Tibial nerve (tissue), 4 donors: Measurements from ENCODE around the gene MUC13. TPM values are rescaled to one million over a fixed set of nuclear protein-coding genes. Genes with fewer than 3 reads are reported as not detected.

ENCODE experiments used
- DNase-seq, 2 donors: peaks; one replicate each; pipeline ENCODE4 v3.0.0-alpha.2; 2019; ENCODE audit warnings: low spot score in 2 of 2
- H3K27ac ChIP-seq, 4 donors: fragments of 200-600 bp; sonication (generic) in 3 of 4; one replicate each; pipeline ENCODE4 v1.5.1; 2017 to 2019; ENCODE audit warnings: mild to moderate bottlenecking in 1 of 4
- H3K27me3 ChIP-seq, 2 donors: fragments of 200-600 bp; sonication (generic) in 1 of 2; one replicate each; pipeline versions ENCODE4 v1.5.1 to v1.6.0; 2017 to 2019
- H3K36me3 ChIP-seq, 3 donors: fragments of 200-600 bp; sonication (generic); one replicate each; pipeline ENCODE4 v1.5.1; 2018 to 2019
- H3K4me1 ChIP-seq, 4 donors: fragments of 200-600 bp; sonication (generic) in 3 of 4; one replicate each; pipeline ENCODE4 v1.5.1; 2017 to 2019
- H3K4me3 ChIP-seq, 4 donors: fragments of 200-600 bp; sonication (generic) in 3 of 4; one replicate each; pipeline ENCODE4 v1.5.1; 2017 to 2019; ENCODE audit warnings: mild to moderate bottlenecking in 1 of 4, moderate library complexity in 1 of 4
- H3K9me3 ChIP-seq, 4 donors: fragments of 200-600 bp; sonication (generic) in 3 of 4; one replicate each; pipeline ENCODE4 v1.5.1; 2017 to 2019
- CTCF ChIP-seq, 5 experiments: fragments of 200-600 bp in 3 of 5; fragments of 450-650 bp in 2 of 5; sonication (generic) in 3 of 5; IDR thresholded peaks; one replicate each; pipeline ENCODE4 v1.5.1; 2016 to 2019; ENCODE audit warnings: antibody characterized with exemption in 5 of 5, mild to moderate bottlenecking in 3 of 5, moderate library complexity in 2 of 5
- EP300 ChIP-seq, 2 donors: sonication (generic); formaldehyde crosslinking; IDR thresholded peaks; one replicate each; pipeline ENCODE4 v1.6.1; 2017; ENCODE audit warnings: antibody characterized with exemption in 2 of 2, mild to moderate bottlenecking in 1 of 2
- POLR2A ChIP-seq, 2 donors: fragments of 450-650 bp; IDR thresholded peaks; one replicate each; pipeline ENCODE4 v1.6.1; 2017; ENCODE audit warnings: antibody characterized with exemption in 2 of 2, mild to moderate bottlenecking in 2 of 2, moderate library complexity in 2 of 2
- WGBS, 2 donors: methylation state at CpG; one replicate each; pipeline ENCODE4 v1.1.5; 2018; 5-methylcytosine and 5-hydroxymethylcytosine counted together
- total RNA-seq, 4 donors: library from RNA; depleted of rRNA; stranded (reverse); fragments of >200 nt; gene quantifications; one replicate each; pipeline ENCODE4 v1.1.0, GENCODE V29; 2016

Gene MUC13
- total RNA-seq, 4 donors from 2014 or later, result not detected

DNA sequence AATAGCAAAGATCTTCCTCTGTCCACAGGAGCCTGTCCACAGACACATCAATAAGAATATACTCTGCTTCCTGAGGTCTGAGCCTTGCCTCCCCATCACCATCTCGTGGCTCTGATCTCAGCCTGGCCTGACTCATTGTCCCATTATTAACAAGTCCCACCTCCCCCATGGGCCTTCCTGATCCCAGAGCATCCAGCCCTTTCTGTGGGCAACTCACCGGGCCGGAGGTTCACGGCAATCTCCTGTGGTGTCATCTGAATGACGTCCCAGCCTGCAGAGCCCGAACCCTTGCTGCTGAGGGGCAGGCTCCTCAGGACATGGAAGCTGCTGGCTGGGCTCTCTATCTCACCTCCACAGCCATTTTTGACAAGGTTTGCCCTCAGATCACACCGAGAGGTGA lies 75.5 kb downstream of the MUC13 start:
- no peak for TF ChIP-seq EP300 (IDR thresholded peaks at IDR 0.05)
- TF ChIP-seq POLR2A (IDR thresholded peaks at IDR 0.05), result no peak
- no peak for TF ChIP-seq CTCF (IDR thresholded peaks at IDR 0.05)
- no peak for DNase-seq
- Histone ChIP-seq H3K4me1 (peaks cover 0 to 25% (median 0%) of the 10 kb centered on the region in 4 donors), H3K36me3 (peaks cover 0 to 5% (median 0%) of the 10 kb centered on the region in 3 donors), H3K9me3 (no peaks in the 10 kb centered on the region), H3K4me3 (no peak overlapping the region), H3K27ac (peak overlapping the region in 1 of 4 donors; percentile 33), H3K27me3 (no peaks in the 10 kb centered on the region)
- 78 to 88% methylated on average over 7 of the region's 7 CpGs for WGBS, 2 donors

GRCh38 chr3:124858275-124858674 lies 76.3 kb downstream of the MUC13 start:
- WGBS, 2 donors, result 51 to 64% methylated on average over 1 of the region's 1 CpG
- TF ChIP-seq POLR2A (IDR thresholded peaks at IDR 0.05), result no peak
- TF ChIP-seq CTCF (IDR thresholded peaks at IDR 0.05), result no peak
- TF ChIP-seq EP300 (IDR thresholded peaks at IDR 0.05), result no peak
- Histone ChIP-seq H3K27me3 (no peaks in the 10 kb centered on the region), H3K27ac (no peak overlapping the region), H3K4me3 (no peak overlapping the region), H3K4me1 (peaks cover 0 to 25% (median 0%) of the 10 kb centered on the region in 4 donors), H3K36me3 (peaks cover 0 to 5% (median 0%) of the 10 kb centered on the region in 3 donors), H3K9me3 (no peaks in the 10 kb centered on the region)
- no peak for DNase-seq

GRCh38 chr3:124856677-124857076 lies 77.9 kb downstream of the MUC13 start:
- no peaks in the 10 kb centered on the region for H3K27me3 ChIP-seq
- DNase-seq, result no peak
- no peaks in the 10 kb centered on the region for H3K9me3 ChIP-seq
- TF ChIP-seq EP300 (IDR thresholded peaks at IDR 0.05) (no peak), POLR2A (IDR thresholded peaks at IDR 0.05) (no peak), CTCF (IDR thresholded peaks at IDR 0.05) (no peak)
- WGBS, 2 donors, result 91% methylated on average over 2 of the region's 2 CpGs
- H3K36me3 ChIP-seq, result peaks cover 0 to 5% (median 0%) of the 10 kb centered on the region in 3 donors
- no peak overlapping the region for H3K27ac ChIP-seq
- H3K4me3 ChIP-seq, result no peak overlapping the region
- peaks cover 0 to 28% (median 0%) of the 10 kb centered on the region in 4 donors for H3K4me1 ChIP-seq

Other genes with a start within 250 kb of the MUC13 start
- 10 to 100 TPM; 11.0 to 34.5 (median 16.2) TPM for gene UMPS, start 204.3 kb downstream of the MUC13 start, total RNA-seq
- gene ITGB5, start 47.4 kb downstream of the MUC13 start, total RNA-seq, result 100 to 1,000 TPM; 114 to 217 (median 193) TPM
- gene HEG1, start 121.2 kb upstream of the MUC13 start, total RNA-seq, result 10 to 100 TPM; 26.8 to 59.1 (median 42.5) TPM